ENCODE results near the gene ULK1. TPM values are rescaled to one million over a fixed set of nuclear protein-coding genes. Genes with fewer than 3 reads are reported as not detected.

Gene ULK1
- total and polyA plus RNA-seq, 4 donors = 15.4 to 32.8 (median 22.8) TPM

DNA sequence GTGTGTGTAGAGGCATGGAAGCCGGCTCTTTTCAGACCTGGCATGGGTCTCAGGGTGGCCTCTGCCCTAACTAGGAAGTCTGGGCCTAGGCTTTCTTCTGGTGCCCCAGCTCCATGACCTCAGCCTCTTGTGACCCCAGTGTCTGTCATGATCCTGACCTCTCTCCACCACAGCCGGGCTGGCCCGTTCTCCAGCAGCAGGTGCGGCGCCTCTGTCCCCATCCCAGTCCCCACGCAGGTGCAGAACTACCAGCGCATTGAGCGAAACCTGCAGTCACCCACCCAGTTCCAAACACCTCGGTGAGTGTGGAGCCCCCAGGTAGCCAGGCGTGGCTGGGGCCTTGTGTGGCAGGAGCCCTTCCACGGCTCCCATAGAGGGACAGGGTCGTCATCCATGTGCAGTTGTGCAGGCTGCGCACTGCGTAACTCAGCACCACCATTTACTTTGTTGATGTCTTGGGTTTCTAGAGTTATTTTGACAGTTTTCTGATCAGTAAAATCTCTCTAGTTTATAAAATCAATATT is 19.8 kb downstream of the ULK1 start:
- TF ChIP-seq, protein P1, sequence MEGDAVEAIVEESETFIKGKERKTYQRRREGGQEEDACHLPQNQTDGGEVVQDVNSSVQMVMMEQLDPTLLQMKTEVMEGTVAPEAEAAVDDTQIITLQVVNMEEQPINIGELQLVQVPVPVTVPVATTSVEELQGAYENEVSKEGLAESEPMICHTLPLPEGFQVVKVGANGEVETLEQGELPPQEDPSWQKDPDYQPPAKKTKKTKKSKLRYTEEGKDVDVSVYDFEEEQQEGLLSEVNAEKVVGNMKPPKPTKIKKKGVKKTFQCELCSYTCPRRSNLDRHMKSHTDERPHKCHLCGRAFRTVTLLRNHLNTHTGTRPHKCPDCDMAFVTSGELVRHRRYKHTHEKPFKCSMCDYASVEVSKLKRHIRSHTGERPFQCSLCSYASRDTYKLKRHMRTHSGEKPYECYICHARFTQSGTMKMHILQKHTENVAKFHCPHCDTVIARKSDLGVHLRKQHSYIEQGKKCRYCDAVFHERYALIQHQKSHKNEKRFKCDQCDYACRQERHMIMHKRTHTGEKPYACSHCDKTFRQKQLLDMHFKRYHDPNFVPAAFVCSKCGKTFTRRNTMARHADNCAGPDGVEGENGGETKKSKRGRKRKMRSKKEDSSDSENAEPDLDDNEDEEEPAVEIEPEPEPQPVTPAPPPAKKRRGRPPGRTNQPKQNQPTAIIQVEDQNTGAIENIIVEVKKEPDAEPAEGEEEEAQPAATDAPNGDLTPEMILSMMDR (IDR thresholded peaks at IDR 0.05; ENCODE audit: control extremely low read depth, extremely low read depth) = no peak
- Histone ChIP-seq H3K9me3 (ENCODE audit: control insufficient read depth in 4 of 4, insufficient read depth in 3 of 4, low read length in 3 of 4) (no peaks in the 10 kb centered on the region), H3K36me3 (ENCODE audit: control insufficient read depth in 4 of 4, insufficient read depth in 4 of 4, low read length in 4 of 4) (peaks cover 6 to 80% (median 22%) of the 10 kb centered on the region in 4 donors), H3K27ac (ENCODE audit: low read depth in 1 of 2, low read length in 1 of 2) (no peak overlapping the region), H3K4me3 (no peak overlapping the region), H3K9ac (ENCODE audit: insufficient read depth in 1 of 2, low read length in 2 of 2) (no peak overlapping the region), H3K4me1 (ENCODE audit: control insufficient read depth in 5 of 5, insufficient read depth in 5 of 5, low read length in 5 of 5) (peaks cover 0 to 3% (median 0%) of the 10 kb centered on the region in 5 donors), H3K27me3 (ENCODE audit: control insufficient read depth in 3 of 3, insufficient read depth in 3 of 3, low read length in 2 of 3) (no peaks in the 10 kb centered on the region)
- WGBS, 2 donors = 97% methylated on average over 14 of the region's 14 CpGs
- DNase-seq (no peak), ATAC-seq (ENCODE audit: insufficient read depth, low FRiP score) (no peak)

DNA sequence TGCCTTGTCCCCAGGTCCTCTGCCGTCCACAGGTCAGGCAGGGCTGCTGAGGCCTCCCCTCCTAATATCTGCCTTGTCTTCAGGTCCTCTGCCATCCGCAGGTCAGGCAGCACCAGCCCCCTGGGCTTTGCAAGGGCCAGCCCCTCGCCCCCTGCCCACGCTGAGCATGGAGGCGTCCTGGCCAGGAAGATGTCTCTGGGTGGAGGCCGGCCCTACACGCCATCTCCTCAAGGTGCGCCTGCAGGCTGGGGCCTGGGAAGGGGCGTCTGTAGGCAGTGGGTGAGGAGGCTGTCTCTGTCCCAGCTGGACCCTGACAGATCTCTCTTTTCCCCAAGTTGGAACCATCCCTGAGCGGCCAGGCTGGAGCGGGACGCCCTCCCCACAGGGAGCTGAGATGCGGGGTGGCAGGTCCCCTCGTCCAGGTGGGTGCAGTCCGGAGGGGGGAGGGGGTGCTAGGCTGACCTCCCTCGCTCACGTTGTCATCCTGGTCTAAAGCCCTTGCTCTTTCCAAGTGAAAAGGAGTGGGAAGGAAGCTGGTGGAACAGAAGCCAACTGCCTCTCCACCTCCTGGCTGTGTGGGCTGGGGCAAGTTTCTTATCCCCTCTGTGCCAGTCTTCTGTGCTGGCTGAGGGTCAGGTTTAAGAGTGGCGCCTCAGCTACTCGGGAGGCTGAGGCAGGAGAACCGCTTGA is 20.7 kb downstream of the ULK1 start:
- H3K27ac ChIP-seq (ENCODE audit: low read depth in 1 of 2, low read length in 1 of 2) = no peak overlapping the region
- 96% methylated on average over 20 of the region's 20 CpGs for WGBS, 2 donors
- no peaks in the 10 kb centered on the region for H3K27me3 ChIP-seq (ENCODE audit: control insufficient read depth in 3 of 3, insufficient read depth in 3 of 3, low read length in 2 of 3)
- DNase-seq (no peak), ATAC-seq (ENCODE audit: insufficient read depth, low FRiP score) (no peak)
- peaks cover 6 to 79% (median 21%) of the 10 kb centered on the region in 4 donors for H3K36me3 ChIP-seq (ENCODE audit: control insufficient read depth in 4 of 4, insufficient read depth in 4 of 4, low read length in 4 of 4)
- TF ChIP-seq, protein P1 (IDR thresholded peaks at IDR 0.05; ENCODE audit: control extremely low read depth, extremely low read depth) = no peak
- no peaks in the 10 kb centered on the region for H3K9me3 ChIP-seq (ENCODE audit: control insufficient read depth in 4 of 4, insufficient read depth in 3 of 4, low read length in 3 of 4)
- no peak overlapping the region for H3K4me3 ChIP-seq
- H3K9ac ChIP-seq (ENCODE audit: insufficient read depth in 1 of 2, low read length in 2 of 2) = no peak overlapping the region
- H3K4me1 ChIP-seq (ENCODE audit: control insufficient read depth in 5 of 5, insufficient read depth in 5 of 5, low read length in 5 of 5) = peaks cover 0 to 3% (median 0%) of the 10 kb centered on the region in 5 donors

DNA sequence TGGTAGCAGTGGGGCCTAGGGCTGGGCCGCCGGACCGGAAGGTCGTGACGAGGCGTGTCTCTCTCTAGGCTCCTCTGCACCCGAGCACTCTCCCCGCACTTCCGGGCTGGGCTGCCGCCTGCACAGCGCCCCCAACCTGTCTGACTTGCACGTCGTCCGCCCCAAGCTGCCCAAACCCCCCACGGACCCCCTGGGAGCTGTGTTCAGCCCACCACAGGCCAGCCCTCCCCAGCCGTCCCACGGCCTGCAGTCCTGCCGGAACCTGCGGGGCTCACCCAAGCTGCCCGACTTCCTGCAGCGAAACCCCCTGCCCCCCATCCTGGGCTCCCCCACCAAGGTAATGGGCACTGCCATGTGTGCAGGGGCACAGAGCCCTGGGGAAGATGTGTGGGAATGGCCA is 21.4 kb downstream of the ULK1 start:
- Histone ChIP-seq H3K4me3 (no peak overlapping the region), H3K9me3 (ENCODE audit: control insufficient read depth in 4 of 4, insufficient read depth in 3 of 4, low read length in 3 of 4) (no peaks in the 10 kb centered on the region), H3K27me3 (ENCODE audit: control insufficient read depth in 3 of 3, insufficient read depth in 3 of 3, low read length in 2 of 3) (no peaks in the 10 kb centered on the region), H3K4me1 (ENCODE audit: control insufficient read depth in 5 of 5, insufficient read depth in 5 of 5, low read length in 5 of 5) (peaks cover 0 to 3% (median 0%) of the 10 kb centered on the region in 5 donors), H3K36me3 (ENCODE audit: control insufficient read depth in 4 of 4, insufficient read depth in 4 of 4, low read length in 4 of 4) (peaks cover 6 to 79% (median 19%) of the 10 kb centered on the region in 4 donors), H3K27ac (ENCODE audit: low read depth in 1 of 2, low read length in 1 of 2) (no peak overlapping the region), H3K9ac (ENCODE audit: insufficient read depth in 1 of 2, low read length in 2 of 2) (no peak overlapping the region)
- 95 to 98% methylated on average over 20 to 21 of the region's 21 CpGs for WGBS, 2 donors
- no peak for DNase-seq
- ATAC-seq (ENCODE audit: insufficient read depth, low FRiP score) = no peak
- TF ChIP-seq, protein P1 (IDR thresholded peaks at IDR 0.05; ENCODE audit: control extremely low read depth, extremely low read depth) = no peak
